Ovary (tissue), 10 donors: ENCODE measurements around the gene ELMO2. TPM values are rescaled to one million over a fixed set of nuclear protein-coding genes. Genes with fewer than 3 reads are reported as not detected.
A peak's percentile ranks its signal among the peaks of the same experiment; 100 is the strongest.

Experiments
- DNase-seq, 5 donors: peaks; one replicate each; pipeline ENCODE4 v3.0.0-alpha.2; 2019 to 2020
- H3K27ac ChIP-seq, 2 donors: fragments of 200-600 bp; one replicate each; pipeline versions ENCODE4 v1.5.1 to v1.8.0; 2019 to 2022
- H3K27me3 ChIP-seq: fragments of 200-600 bp; one replicate; pipeline ENCODE4 v1.8.0; 2022
- H3K36me3 ChIP-seq: fragments of 200-600 bp; sonication (generic); one replicate; pipeline ENCODE4 v1.5.1; 2019
- H3K4me1 ChIP-seq: one replicate; pipeline ENCODE4 v1.8.1; 2013; ENCODE audit warnings: mild to moderate bottlenecking, moderate library complexity; ENCODE audit not compliant: insufficient read depth
- H3K4me3 ChIP-seq: fragments of 200-600 bp; sonication (generic); one replicate; pipeline ENCODE4 v1.5.1; 2017
- H3K9me3 ChIP-seq, 2 donors: fragments of 200-600 bp in 1 of 2; sonication (generic) in 1 of 2; one replicate each; pipeline versions ENCODE4 v1.5.1 to v1.8.1; 2013 to 2019; ENCODE audit warnings: mild to moderate bottlenecking in 1 of 2, moderate library complexity in 1 of 2
- CTCF ChIP-seq, 3 donors: fragments of 450-650 bp in 2 of 3; fragments of 200-600 bp in 1 of 3; IDR thresholded peaks; one replicate each; pipeline versions ENCODE4 v1.5.1 to v1.8.0; 2016 to 2022; ENCODE audit warnings: antibody characterized with exemption in 3 of 3, mild to moderate bottlenecking in 1 of 3
- EP300 ChIP-seq: sonication (generic); formaldehyde crosslinking; IDR thresholded peaks from one replicate; pipeline ENCODE4 v1.6.1; 2017; ENCODE audit warnings: antibody characterized with exemption
- POLR2A ChIP-seq: fragments of 450-650 bp; IDR thresholded peaks from one replicate; pipeline ENCODE4 v1.6.1; 2017; ENCODE audit warnings: antibody characterized with exemption, mild to moderate bottlenecking, moderate library complexity
- WGBS, 3 donors: extraction: QIAGEN DNeasy Blood & Tissue Kit in 1 of 3; methylation state at CpG; one replicate each; pipeline versions ENCODE4 v1.1.5 to v1.1.7; 2013 to 2017; 5-methylcytosine and 5-hydroxymethylcytosine counted together
- intact Hi-C, 4 donors: fragments of 100-400 bp; cut with DNase I; formaldehyde crosslinking; loops; one replicate each; pipeline versions ENCODE4 v1.11.0 to v1.15.1; 2022 to 2023
- long read RNA-seq, 3 donors: library from polyadenylated mRNA in 2 of 3; unstranded in 2 of 3; transcript quantifications; one replicate each; pipeline ENCODE4 v2.0.0 and lab custom pipeline, GENCODE V29; 2021 to 2026
- polyA plus RNA-seq, 2 donors: library from polyadenylated mRNA; stranded (reverse); fragments of 200-250 nt in 1 of 2; fragments of 350-450 nt in 1 of 2; fragmentation: Illumina TruSeq in 1 of 2; extraction: RNeasy Lipid Tissue Mini Kit (QIAGEN cat#74804) in 1 of 2; gene quantifications; one replicate each; pipeline ENCODE4 v1.2.3, GENCODE V29; 2013 to 2014
- total RNA-seq, 7 donors: library from RNA; depleted of rRNA in 2 of 7; stranded (reverse); fragments of >200 nt in 2 of 7; fragmentation: NEBNext Ultra II Directional in 3 of 7; extraction: Animal tissue kit (Norgen Biotek cat#: 25700) in 3 of 7; gene quantifications; one replicate each; pipeline versions ENCODE4 v1.1.0 to v1.2.4, GENCODE V29; 2016 to 2023
- donor health status: DM: no; HTN: no; CAD: no; lungs with moderate emphysema.
- donor health status: DM: no; HTN: no; CAD: no.
- donor health status: Bipolar disorder and iron deficiency.
- donor health status: DM: yes; HTN: yes; CAD: no.
- donor health status: DM: no; HTN: no; CAD: no.
- donor health status: DM: yes; HTN: yes; CAD: no.

The ELMO2 gene
- total RNA-seq = 10 to 100 TPM; 20.1 to 51.7 (median 41.0) TPM
- polyA plus RNA-seq = 10 to 100 TPM; 19.1 to 57.6 TPM
- long read RNA-seq, donor 1, transcript ELMO2-204 (21 exons, 3,574 nt) = minor isoform, 5 of 56 reads
- long read RNA-seq, donor 1, transcript ELMO2-201 (22 exons, 3,669 nt) = major isoform, 8 of 56 reads
- long read RNA-seq, donor 1, partial matches to known transcripts = 17 of 56 reads
- long read RNA-seq, donor 1, other reads (novel, unspliced or antisense) = 26 of 56 reads
- long read RNA-seq, donor 2, partial matches to known transcripts = 6 of 12 reads
- long read RNA-seq, donor 2, other reads (novel, unspliced or antisense) = 0 of 12 reads
- long read RNA-seq, donor 3, transcript ELMO2-201 (22 exons, 3,669 nt) = major isoform, 13 of 69 reads
- long read RNA-seq, donor 3, partial matches to known transcripts = 6 of 69 reads
- long read RNA-seq, donor 3, other reads (novel, unspliced or antisense) = 46 of 69 reads

- WGBS, 3 donors = 1% methylated on average over 54 to 60 of the region's 60 CpGs
- intact Hi-C loops = loop anchor here in 1 of 4 donors (1.0 kb wide), 1 partner anchor 42 kb away; no protein-coding TSS in a partner anchor
- TF ChIP-seq EP300 (no peak), CTCF (IDR thresholded peaks at IDR 0.05) (peak in 1 of 3 donors; percentile 11), POLR2A (peak; percentile 59)
Observed at GRCh38 chr20:46406200-46406985, at the start of gene ELMO2. ELMO2 (minus strand) TSS chr20:46406615; CDS start chr20:46394482, 12,133 bp downstream.

GRCh38 chr20:46455729-46456128 lies 49.3 kb upstream of the ELMO2 start:
- no peak for DNase-seq
- H3K4me3 ChIP-seq = no peak overlapping the region
- WGBS, 3 donors = 86 to 98% (median 98%) methylated on average over 2 of the region's 2 CpGs
- no peaks in the 10 kb centered on the region for H3K27me3 ChIP-seq
- intact Hi-C loops = no loop called here
- H3K27ac ChIP-seq = no peak overlapping the region
- peaks cover 3% of the 10 kb centered on the region for H3K4me1 ChIP-seq
- H3K9me3 ChIP-seq = no peaks in the 10 kb centered on the region
- TF ChIP-seq EP300 (no peak), POLR2A (no peak), CTCF (IDR thresholded peaks at IDR 0.05) (no peak)
- H3K36me3 ChIP-seq = no peaks in the 10 kb centered on the region

More at GRCh38 chr20:46406200-46406985, at the start of gene ELMO2:
- Histone ChIP-seq H3K4me3 (peak within 1 kb of the TSS; percentile 96), H3K27ac (peak within 1 kb of the TSS; percentile 80 to 82), H3K27me3 (no peaks in the 10 kb centered on the region), H3K9me3 (no peaks in the 10 kb centered on the region), H3K4me1 (peaks cover 16% of the 10 kb centered on the region), H3K36me3 (no peaks in the 10 kb centered on the region)
- DNase-seq = peak; percentile 95 to 98 (median 96)

- DNase-seq = no peak
- TF ChIP-seq POLR2A = no peak
- TF ChIP-seq EP300 = no peak
- no peak for TF ChIP-seq CTCF (IDR thresholded peaks at IDR 0.05)
- 94 to 95% (median 95%) methylated on average over 5 of the region's 5 CpGs for WGBS, 3 donors
- Histone ChIP-seq H3K4me3 (no peak overlapping the region), H3K27me3 (no peaks in the 10 kb centered on the region), H3K36me3 (no peaks in the 10 kb centered on the region), H3K4me1 (no peaks in the 10 kb centered on the region), H3K9me3 (no peaks in the 10 kb centered on the region), H3K27ac (no peak overlapping the region)
- intact Hi-C loops = no loop called here
Observed at GRCh38 chr20:46446851-46447250, 40.4 kb upstream of the ELMO2 start.

GRCh38 chr20:46439837-46440236 lies 33.4 kb upstream of the ELMO2 start:
- 84 to 85% (median 85%) methylated on average over 4 of the region's 4 CpGs for WGBS, 3 donors
- TF ChIP-seq CTCF (IDR thresholded peaks at IDR 0.05) (no peak), EP300 (no peak), POLR2A (no peak)
- no peak for DNase-seq
- intact Hi-C loops = no loop called here
- Histone ChIP-seq H3K27me3 (no peaks in the 10 kb centered on the region), H3K9me3 (no peaks in the 10 kb centered on the region), H3K4me3 (no peak overlapping the region), H3K27ac (no peak overlapping the region), H3K36me3 (no peaks in the 10 kb centered on the region), H3K4me1 (no peaks in the 10 kb centered on the region)
